Gastroesophageal sphincter (tissue), 4 donors: ENCODE data around the gene UROC1. TPM values are rescaled to one million over a fixed set of nuclear protein-coding genes. Genes with fewer than 3 reads are reported as not detected.

Experiments
- ATAC-seq: fragments of 150-250 bp; one replicate; pipeline ENCODE4 v1.9.1; 2016; ENCODE audit warnings: mild to moderate bottlenecking, moderate library complexity
- H3K27ac ChIP-seq, 4 donors: fragments of 200-600 bp; sonication (generic) in 3 of 4; 1 replicate in 3 of 4; 2 replicates in 1 of 4; pipeline ENCODE4 v1.5.1; 2016 to 2019
- H3K27me3 ChIP-seq: fragments of 200-600 bp; sonication (generic); one replicate; pipeline ENCODE4 v1.5.1; 2019
- H3K36me3 ChIP-seq, 2 donors: fragments of 200-600 bp; sonication (generic); one replicate each; pipeline ENCODE4 v1.5.1; 2019; ENCODE audit warnings: control low read depth in 1 of 2
- H3K4me1 ChIP-seq, 3 donors: fragments of 200-600 bp; sonication (generic); 1 replicate in 2 of 3; 2 replicates in 1 of 3; pipeline ENCODE4 v1.5.1; 2016 to 2019; ENCODE audit warnings: control low read depth in 2 of 3
- H3K4me3 ChIP-seq, 2 donors: fragments of 200-600 bp; sonication (generic); one replicate each; pipeline ENCODE4 v1.5.1; 2019; ENCODE audit warnings: mild to moderate bottlenecking in 1 of 2, moderate library complexity in 1 of 2
- H3K9me3 ChIP-seq, 3 donors: fragments of 200-600 bp; sonication (generic); one replicate each; pipeline ENCODE4 v1.5.1; 2017 to 2019; ENCODE audit warnings: control low read depth in 2 of 3
- EP300 ChIP-seq: sonication (generic); formaldehyde crosslinking; IDR thresholded peaks from one replicate; pipeline ENCODE4 v1.6.1; 2017; ENCODE audit warnings: antibody characterized with exemption, mild to moderate bottlenecking
- POLR2A ChIP-seq, 2 donors: fragments of 450-650 bp; IDR thresholded peaks; one replicate each; pipeline ENCODE4 v1.6.1; 2017; ENCODE audit warnings: antibody characterized with exemption in 2 of 2, mild to moderate bottlenecking in 2 of 2, moderate library complexity in 1 of 2
- POLR2AphosphoS5 ChIP-seq: sonication (generic); formaldehyde crosslinking; IDR thresholded peaks from one replicate; pipeline ENCODE4 v1.6.1; 2017; ENCODE audit warnings: antibody characterized with exemption
- WGBS, 2 donors: methylation state at CpG; one replicate each; pipeline ENCODE4 v1.1.5; 2018; ENCODE audit warnings: low coverage in 1 of 2; 5-methylcytosine and 5-hydroxymethylcytosine counted together
- total RNA-seq, 4 donors: library from RNA; depleted of rRNA; stranded (reverse); fragments of >200 nt; gene quantifications; one replicate each; pipeline ENCODE4 v1.1.0, GENCODE V29; 2016
- TF ChIP-seq, protein P1 (sequence below), 4 experiments: fragments of 200-600 bp in 2 of 4; fragments of 450-650 bp in 2 of 4; sonication (generic) in 1 of 4; IDR thresholded peaks; one replicate each; pipeline ENCODE4 v1.5.1; 2017 to 2019; ENCODE audit warnings: antibody characterized with exemption in 4 of 4, mild to moderate bottlenecking in 2 of 4, moderate library complexity in 2 of 4

UROC1 gene
- total RNA-seq, 4 donors from 2014 or later = not detected

DNA sequence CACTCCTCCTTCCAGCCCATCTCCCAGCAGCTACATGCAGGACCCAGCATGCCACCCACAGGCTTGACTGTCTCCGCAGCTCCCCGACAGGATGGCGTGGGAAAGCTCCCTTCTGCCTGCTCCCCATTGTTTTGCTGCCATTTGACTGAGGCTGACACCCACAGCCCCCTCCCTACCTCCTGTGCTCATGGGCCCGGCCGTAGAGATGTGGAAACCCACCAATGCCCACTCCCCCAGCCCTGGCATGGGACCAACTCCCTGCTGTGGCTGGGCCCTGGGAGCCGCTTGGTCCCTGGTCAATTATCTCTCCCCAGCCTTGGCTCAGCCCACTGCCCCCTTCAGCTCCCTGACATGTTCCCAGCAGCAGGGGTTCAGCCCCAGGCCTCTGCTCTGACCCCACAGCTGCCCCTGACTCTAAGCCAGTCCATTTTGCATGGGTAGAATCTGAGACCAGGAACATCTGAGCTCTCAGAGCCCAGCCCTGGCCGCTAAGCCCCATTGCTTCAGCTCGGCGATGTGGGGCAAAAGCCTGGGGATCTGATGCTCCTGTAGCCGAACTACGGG is 33.0 kb upstream of the UROC1 start:
- Histone ChIP-seq H3K4me1 (no peaks in the 10 kb centered on the region), H3K27ac (no peak overlapping the region), H3K27me3 (peaks cover 55% of the 10 kb centered on the region), H3K36me3 (no peaks in the 10 kb centered on the region), H3K9me3 (no peaks in the 10 kb centered on the region), H3K4me3 (no peak overlapping the region)
- ATAC-seq = no peak
- TF ChIP-seq POLR2AphosphoS5 (no peak), EP300 (no peak), POLR2A (IDR thresholded peaks at IDR 0.05) (no peak)
- TF ChIP-seq, protein P1, sequence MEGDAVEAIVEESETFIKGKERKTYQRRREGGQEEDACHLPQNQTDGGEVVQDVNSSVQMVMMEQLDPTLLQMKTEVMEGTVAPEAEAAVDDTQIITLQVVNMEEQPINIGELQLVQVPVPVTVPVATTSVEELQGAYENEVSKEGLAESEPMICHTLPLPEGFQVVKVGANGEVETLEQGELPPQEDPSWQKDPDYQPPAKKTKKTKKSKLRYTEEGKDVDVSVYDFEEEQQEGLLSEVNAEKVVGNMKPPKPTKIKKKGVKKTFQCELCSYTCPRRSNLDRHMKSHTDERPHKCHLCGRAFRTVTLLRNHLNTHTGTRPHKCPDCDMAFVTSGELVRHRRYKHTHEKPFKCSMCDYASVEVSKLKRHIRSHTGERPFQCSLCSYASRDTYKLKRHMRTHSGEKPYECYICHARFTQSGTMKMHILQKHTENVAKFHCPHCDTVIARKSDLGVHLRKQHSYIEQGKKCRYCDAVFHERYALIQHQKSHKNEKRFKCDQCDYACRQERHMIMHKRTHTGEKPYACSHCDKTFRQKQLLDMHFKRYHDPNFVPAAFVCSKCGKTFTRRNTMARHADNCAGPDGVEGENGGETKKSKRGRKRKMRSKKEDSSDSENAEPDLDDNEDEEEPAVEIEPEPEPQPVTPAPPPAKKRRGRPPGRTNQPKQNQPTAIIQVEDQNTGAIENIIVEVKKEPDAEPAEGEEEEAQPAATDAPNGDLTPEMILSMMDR (IDR thresholded peaks at IDR 0.05) = no peak
- WGBS, 2 donors = 89 to 100% methylated on average over 2 to 4 of the region's 11 CpGs

DNA sequence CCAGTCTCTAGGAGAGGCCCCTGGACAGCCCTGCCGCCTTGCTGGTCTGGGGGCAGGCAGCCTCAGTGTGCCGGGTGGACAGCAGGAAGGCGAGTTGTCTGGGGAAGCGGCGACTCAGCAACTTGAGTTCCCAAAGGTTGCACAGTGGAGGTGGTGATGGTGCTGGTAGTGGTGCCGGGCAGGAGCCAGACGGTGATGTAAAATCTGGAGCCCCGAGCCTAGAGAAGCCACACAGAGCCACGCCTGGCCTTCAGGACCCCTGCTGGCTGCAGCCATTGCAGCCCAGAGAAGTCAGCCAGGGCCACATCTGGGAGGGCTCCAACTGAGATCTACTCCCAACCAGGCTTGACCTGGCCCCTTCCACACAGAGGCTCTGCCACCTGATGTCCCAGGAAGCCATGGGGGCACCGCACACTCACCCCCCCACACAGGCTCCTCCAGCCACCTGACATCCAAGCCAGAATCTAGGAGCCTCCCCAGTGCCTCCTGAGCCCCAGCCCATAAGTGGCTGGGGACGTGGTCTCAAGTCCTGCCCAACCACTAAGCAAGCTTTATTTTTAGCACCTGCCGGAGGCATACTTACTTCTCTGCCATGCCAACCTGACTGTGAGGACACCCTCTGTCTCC is 32.4 kb upstream of the UROC1 start:
- Histone ChIP-seq H3K27me3 (peaks cover 58% of the 10 kb centered on the region), H3K9me3 (no peaks in the 10 kb centered on the region), H3K27ac (no peak overlapping the region), H3K36me3 (no peaks in the 10 kb centered on the region), H3K4me3 (no peak overlapping the region), H3K4me1 (no peaks in the 10 kb centered on the region)
- no peak for ATAC-seq
- TF ChIP-seq EP300 (no peak), POLR2A (IDR thresholded peaks at IDR 0.05) (no peak), POLR2AphosphoS5 (no peak)
- TF ChIP-seq, protein P1 (IDR thresholded peaks at IDR 0.05) = no peak
- 68% methylated on average over 2 of the region's 12 CpGs; no CpG with 5 or more reads in 1 of the 2 donors for WGBS, 2 donors

DNA sequence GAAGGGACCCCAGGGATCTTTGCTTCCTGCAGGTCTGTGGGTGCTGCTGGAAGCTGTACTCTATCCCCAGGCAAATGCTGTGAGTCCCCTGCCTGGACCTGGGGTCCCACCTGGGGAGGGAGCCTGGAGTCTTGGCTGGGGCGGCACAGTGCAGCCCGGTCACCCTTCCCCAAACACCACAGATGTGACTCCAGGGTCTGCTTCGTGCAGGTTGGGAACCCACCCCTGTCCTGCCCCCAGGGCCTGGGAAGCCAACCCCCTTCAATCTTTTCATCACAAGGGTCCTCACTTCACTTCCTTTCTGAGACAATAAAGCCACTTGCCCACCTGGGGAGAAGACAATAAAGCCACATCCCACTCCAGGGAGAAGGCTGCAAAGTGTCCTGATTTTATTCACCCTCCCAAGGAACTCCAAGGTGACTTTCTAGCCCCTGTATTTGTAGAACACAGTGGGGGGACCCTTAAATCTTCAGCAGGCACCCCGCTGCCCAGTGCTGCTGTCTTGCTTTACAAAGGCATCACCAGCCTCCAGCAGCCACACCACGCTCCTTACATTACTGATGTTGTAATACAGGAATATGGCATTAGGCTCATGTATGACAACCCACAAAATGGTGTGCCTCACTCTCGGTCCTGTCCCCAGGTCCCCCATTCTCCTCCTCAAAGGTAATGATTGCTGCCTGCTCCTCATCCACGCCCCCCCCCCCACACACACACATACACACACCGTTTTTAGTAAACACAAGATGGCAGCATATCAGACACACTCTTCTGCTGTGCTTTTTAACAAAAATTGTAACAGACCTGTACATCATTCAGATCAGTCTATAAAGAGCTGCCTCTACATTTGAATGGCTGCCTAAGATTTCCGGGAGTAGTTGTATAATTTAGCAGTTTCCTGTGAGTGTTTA is 31.2 kb upstream of the UROC1 start:
- Histone ChIP-seq H3K9me3 (no peaks in the 10 kb centered on the region), H3K27ac (no peak overlapping the region), H3K36me3 (no peaks in the 10 kb centered on the region), H3K27me3 (peaks cover 64% of the 10 kb centered on the region), H3K4me3 (no peak overlapping the region), H3K4me1 (no peaks in the 10 kb centered on the region)
- WGBS, 2 donors = 33 to 47% methylated on average over 5 to 7 of the region's 9 CpGs
- TF ChIP-seq, protein P1 (IDR thresholded peaks at IDR 0.05) = no peak
- TF ChIP-seq POLR2A (IDR thresholded peaks at IDR 0.05) (no peak), POLR2AphosphoS5 (no peak), EP300 (no peak)
- no peak for ATAC-seq

DNA sequence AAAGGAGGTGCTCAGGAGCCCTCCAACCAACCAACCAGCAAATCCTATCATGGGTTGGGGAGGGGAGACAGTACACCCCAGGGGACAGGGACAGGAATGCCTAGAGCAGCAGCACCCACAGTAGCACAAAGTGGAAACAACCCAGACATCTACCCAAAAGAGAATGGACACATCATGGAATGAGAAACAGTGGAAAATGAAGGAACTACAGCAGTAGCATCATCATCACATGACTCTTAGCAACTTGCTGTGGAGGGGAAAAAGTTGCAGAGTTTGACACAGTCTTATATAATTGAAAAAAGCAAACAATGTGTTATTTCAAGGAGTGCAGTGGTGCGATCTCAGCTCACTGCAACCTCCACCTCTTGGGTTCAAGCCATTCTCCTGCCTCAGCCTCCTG is 30.1 kb upstream of the UROC1 start:
- peaks cover 75% of the 10 kb centered on the region for H3K27me3 ChIP-seq
- no peak for TF ChIP-seq POLR2A (IDR thresholded peaks at IDR 0.05)
- TF ChIP-seq POLR2AphosphoS5 = no peak
- no peak for TF ChIP-seq EP300

DNA sequence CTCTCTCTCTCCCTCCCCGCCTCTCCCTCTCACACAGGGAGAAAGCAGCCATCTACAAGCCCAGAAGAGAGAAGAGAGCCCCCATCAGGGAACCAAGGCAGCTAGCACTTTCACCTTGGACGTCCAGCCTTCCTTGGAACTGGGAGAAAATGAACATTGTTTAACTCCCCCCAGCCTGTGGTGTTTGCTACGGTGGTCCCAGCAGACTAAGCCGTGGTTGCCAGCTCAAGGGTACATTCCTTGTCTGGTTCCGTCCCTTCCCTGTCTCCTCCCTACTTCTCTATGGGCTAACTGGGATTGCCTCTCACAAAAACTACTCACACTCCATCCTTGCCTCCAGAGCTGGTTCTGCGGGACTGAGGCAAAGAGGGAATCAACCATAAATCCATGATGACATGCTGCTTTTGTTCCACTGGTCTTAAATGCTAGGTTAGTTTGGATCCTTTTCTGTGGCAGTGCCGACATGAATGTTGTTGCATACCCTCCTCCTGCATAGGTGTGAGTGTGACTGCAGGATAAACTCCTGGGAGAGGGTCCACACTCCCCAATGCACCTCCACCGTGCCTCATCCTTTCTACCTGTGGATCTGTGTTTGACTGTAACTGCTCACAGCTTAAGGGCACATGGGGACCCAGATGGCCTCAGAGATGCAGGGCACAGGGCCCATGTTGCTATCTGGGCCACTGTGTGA is 29.1 kb upstream of the UROC1 start:
- ATAC-seq = no peak
- no peaks in the 10 kb centered on the region for H3K36me3 ChIP-seq
- peaks cover 0 to 8% (median 0%) of the 10 kb centered on the region in 3 donors for H3K4me1 ChIP-seq
- no peak overlapping the region for H3K4me3 ChIP-seq
- WGBS, 2 donors = 61 to 68% methylated on average over 4 to 7 of the region's 8 CpGs
- peaks cover 85% of the 10 kb centered on the region for H3K27me3 ChIP-seq
- peaks cover 0 to 4% (median 0%) of the 10 kb centered on the region in 3 donors for H3K9me3 ChIP-seq
- no peak overlapping the region for H3K27ac ChIP-seq
- no peak for TF ChIP-seq EP300
- TF ChIP-seq, protein P1 (IDR thresholded peaks at IDR 0.05) = no peak
- no peak for TF ChIP-seq POLR2A (IDR thresholded peaks at IDR 0.05)
- TF ChIP-seq POLR2AphosphoS5 = no peak

More for the DNA sequence above, 30.1 kb upstream of the UROC1 start:
- H3K4me1 ChIP-seq = no peaks in the 10 kb centered on the region
- 50% methylated on average over 1 of the region's 1 CpG; no CpG with 5 or more reads in 1 of the 2 donors for WGBS, 2 donors
- no peak for ATAC-seq
- no peak overlapping the region for H3K27ac ChIP-seq
- no peaks in the 10 kb centered on the region for H3K9me3 ChIP-seq
- no peaks in the 10 kb centered on the region for H3K36me3 ChIP-seq
- no peak overlapping the region for H3K4me3 ChIP-seq
